Raji (cell line): ENCODE results near the gene NKX1-2.

Experiments
- POLR2A ChIP-seq: IDR thresholded peaks from 2 replicates; pipeline ENCODE4 v1.6.1; 2011; ENCODE audit warnings: low read depth, low read length, control low read depth; ENCODE audit not compliant: insufficient read depth

Gene NKX1-2

DNA sequence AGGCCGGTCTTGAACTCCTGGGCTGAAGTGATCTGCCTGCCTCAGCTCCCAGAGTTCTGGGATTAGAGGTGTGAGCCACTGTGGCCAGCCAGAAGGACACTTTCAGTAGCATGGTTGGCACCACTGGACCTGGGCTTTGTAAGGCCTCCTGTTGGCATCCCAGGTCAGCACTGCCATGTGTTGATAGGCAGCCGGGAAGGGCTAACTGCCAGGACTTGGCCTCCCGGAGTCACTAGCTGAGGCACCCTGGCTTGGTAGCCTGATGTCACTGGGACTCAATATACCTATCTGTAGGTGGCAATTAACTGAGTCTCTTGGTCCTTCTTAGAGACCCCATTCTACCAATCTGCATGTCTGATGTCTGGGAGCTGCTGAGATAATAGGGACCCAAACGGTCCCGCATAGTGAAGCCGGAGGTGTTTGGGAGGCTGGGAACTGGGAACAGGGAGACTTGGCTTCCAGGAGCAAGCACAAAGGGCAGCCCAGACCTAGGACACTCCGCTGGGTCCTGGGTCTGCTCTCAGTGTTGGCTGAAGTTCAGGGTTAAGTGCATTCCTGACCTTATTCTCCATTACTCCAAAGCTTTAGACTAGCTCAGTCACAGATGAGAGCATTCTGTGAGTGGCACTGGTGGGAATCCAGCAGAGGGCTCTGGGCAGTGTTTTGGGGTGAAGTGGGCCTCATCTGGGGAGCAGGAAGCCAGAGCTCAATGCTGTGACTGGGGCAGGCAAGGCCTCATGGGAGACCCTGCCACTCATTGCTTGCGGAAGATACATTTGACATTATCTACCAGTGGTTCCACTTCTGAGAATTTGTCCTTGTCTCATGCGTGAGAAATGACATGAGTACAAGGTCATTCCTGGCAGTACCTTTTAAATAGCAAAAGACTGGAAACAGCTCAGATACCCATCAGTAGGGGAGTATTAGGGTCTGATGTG is 14.5 kb upstream of the NKX1-2 start:
- TF ChIP-seq POLR2A = no peak

DNA sequence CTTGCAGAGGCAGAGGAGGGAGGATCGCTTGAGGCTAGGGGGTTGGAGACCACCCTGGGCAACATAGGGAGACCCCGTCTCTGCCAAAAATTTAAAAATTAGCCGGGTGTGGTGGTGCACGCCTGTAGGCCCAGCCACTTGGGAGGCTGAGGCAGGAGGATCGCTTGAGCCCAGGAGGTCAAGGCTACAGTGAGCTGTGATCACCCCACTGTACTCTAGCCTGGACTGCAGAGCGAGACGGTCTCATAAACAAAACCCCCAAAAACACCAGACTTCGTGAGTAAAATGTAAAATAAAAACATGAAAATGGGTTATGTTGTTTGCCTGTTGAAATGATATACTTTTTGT is 12.5 kb upstream of the NKX1-2 start:
- no peak for TF ChIP-seq POLR2A

DNA sequence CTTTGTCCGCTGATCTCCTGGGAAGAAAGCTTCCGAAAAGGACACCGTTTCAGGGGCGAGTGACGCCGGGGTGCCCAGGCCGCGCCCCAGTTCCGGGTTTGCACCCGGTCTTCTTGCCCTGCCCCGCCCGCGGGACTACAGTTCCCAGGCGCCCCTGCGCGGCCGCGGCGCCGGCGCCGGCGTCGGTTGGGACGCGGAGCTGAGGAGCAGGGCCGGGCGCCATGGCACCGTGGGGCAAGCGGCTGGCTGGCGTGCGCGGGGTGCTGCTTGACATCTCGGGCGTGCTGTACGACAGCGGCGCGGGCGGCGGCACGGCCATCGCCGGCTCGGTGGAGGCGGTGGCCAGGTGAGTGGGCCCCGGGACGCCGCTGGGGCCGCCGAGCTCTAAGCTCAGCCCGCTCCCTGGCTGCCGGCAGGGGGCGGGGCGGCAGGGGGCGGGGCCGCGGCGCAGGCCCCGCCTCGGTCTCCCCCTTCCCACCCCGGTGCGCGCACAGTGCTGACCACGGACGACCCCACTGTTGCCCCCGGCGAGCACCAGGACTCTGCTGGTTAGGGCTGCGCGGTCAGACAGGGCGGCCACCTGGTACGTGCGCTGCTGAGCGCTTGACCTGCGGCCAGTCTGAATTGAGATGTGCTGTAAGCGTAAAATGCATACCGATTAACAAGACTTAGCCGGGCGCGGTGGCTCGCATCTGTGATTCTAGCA is 12.0 kb upstream of the NKX1-2 start, which contains the start of gene LHPP:
LHPP (plus strand) TSS at position 182 of the 706 bp plus-strand sequence; CDS start at position 222, 40 bp downstream.
- peak; percentile 69 for TF ChIP-seq POLR2A

DNA sequence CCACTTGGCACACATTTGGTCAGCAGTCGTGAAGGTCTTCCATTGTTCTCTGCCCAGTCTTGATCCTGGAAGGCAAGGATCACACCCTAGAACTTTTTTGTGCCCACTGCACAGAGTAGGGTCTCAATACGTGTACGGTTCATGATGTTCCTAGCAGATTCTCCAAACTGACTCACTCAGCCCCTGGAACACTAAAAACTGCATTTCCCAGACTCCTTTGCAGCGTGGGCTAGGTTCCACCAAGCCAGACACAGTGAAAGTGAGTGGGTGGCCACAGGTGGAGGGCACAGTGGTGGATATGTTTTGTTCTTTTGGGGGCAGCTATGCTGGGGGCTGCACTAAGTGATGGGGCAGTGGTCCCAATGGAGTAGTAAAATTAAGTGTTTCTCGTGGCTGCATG is 10.3 kb upstream of the NKX1-2 start:
- TF ChIP-seq POLR2A = no peak

DNA sequence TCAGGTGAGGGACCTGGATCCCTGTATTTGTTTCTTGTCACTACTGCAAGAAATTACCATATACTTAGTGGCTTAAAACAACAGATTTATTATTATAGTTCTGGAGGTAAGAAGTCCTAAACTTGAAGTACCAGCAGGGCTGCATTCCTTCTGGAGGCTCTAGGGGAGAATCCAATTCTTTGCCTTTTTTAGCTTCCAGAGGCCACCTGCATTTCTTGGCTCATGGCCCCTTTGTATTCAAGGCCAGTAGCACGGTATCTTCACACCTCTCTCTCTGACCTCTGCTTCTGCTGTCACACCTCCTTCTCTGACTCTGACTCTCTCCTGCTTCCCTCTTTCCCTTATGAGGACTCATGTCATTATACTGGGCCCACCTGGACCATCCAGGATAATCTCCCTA is 9.6 kb upstream of the NKX1-2 start:
- no peak for TF ChIP-seq POLR2A

DNA sequence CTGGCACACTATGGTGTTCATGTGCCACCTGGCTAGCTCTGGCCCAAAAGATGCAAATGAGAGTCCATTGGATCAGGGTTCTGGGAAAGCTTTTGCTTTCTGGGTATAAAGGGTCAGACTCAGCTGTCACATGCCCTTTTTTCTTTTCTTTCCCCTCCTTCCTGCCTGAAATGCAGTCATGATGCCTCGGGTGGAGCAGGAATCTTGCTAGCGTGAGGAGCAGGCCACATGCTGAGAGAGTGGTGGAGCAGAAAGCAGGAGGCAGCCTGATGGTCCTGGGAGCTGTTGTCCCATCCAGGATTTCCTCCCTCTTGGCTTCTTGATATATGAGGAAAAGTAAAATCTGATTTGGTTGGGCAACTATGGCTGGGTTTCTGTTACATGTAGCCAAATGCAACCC is 9.1 kb upstream of the NKX1-2 start:
- no peak for TF ChIP-seq POLR2A

DNA sequence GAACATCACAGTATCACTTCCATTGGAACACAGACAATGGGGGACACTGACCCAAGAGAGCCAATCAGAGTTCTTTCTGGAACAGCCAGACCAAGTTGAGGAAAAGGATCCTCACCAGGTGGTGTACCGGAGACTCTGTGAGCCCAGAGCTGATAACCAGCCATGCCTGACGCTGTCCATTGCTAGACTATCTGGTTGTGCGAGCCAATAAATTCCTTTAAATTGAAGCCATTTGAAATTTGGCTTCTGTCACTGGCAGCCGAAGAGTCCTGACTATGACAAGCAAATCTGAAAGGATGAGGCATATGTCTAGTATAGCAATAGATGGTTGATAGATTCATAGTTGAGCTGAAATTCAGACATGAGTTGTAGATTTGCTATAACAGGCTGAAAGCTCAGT is 8.6 kb upstream of the NKX1-2 start:
- TF ChIP-seq POLR2A = no peak

DNA sequence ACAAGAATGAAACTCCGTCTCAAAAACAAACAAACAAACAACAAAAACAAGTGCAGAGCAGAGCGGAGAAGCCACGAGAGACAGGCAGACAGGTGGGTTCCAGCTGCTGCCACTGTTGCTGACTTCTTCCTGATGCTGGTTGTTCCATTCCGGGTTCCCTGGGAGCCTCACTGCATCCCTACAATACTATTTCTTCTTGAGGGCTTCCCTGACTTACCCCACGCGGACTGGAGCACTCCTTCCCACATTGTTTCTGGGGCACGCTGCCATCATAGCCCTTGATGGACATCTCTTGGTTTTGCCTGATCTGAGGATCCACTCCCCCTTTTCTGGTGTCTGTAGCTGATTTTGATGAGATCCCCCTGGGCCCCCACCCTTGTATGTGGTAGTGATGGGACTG is 5.6 kb upstream of the NKX1-2 start:
- no peak for TF ChIP-seq POLR2A

DNA sequence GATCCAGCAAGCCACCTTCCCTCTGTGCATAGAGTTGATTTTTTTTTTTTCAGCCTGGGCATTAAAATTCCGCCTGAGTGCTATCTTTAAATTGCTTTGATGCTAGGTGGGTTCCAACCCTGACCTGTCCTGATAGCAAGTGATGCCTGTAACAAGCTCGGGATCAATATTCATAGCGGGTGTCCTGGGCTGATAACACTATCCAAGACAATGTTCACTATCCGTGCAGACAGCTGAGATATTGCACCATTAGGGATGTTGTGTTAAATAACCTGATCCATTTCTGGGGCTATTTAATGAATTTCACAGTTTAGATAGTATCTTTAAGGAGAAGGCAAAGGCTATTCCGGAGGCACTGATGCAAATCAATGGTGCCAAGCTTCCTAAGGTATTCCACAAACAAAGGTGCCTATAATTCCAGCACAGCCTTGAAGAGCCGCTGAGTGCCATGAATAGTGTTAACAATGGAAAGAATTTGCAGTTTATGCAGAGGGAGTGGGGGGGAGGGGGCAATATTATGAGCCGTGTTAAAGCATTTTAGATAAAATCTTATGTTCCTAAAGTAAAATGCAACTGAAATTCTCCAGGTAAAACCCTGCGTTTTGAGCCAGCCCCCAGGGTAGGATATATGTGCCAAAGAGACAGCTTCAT is 4.2 kb upstream of the NKX1-2 start:
- no peak for TF ChIP-seq POLR2A

DNA sequence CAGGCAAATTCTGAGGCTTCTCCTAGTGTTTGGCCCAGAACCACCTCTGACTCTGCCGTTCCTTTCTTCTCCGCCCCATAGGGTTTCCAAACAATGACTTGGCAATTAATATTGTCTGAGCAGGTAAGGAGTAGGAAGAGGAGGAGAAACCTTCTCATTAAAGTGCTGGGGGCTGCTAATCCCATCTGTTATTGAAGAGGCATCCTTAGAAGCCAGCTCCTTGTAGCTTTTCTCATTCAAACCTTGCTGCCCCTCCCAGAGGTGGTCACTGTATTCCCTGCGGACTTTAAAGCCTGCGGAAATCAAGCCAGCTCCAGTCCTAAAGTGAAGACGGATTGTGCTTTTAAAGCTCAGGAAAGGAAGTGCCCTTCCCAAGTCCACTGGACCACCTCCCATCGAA is 1.4 kb upstream of the NKX1-2 start:
- TF ChIP-seq POLR2A = no peak

DNA sequence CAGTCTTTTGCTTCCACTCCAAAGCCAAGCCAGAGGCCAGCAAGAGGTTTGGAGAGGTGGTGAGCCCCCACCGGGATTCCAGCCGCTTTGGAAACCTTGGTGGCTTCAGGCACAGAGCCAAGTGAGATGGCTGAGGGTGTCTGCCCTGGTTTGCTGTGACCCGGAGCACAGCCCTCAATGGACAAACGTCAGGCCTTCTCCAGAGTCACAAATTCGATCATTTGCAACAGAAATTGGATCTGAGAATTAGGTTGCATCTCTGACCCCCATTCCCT is 885 bp upstream of the NKX1-2 start:
- TF ChIP-seq POLR2A = no peak

DNA sequence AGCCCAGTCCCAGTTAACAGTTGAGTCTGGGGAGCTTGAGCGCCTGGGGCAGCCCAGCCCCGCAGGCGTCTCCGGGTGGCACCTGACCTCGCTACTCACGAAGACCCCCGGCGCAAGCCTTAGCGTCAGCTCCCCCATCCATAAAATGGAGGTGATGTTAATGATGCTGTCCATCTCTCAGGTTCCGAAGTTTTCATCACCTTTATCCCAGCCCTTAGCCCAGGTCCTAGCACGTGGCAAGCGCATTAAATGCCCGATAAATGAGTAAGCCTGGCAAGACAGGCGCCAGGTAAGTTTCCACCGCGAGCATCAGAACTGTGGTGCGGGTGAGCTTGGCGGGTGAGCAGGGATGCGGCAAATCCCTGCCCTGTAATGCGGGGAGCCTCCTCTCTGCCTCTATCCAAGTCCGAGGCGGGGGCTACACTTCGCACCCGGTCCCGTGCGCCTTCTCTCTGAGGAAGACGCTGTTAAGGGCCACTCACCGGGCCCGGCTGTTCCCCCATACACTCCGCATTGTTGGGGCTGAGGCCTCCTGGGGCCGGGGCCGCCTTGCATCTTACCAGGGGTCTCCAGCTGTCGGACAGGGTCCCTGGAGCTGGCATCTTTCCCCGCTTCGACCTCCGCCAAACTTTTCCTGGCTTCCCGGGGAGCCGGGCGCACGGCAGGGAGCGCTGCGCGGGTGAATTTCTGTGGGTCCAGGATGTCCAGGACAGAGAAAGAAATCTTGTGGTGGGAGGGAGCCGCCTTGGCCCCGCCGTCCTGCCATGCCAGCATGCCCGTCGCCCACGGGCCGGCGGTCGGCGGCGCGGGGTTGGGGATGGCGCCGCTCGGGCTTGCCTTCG is 444 bp downstream of the NKX1-2 start:
- TF ChIP-seq POLR2A = no peak

DNA sequence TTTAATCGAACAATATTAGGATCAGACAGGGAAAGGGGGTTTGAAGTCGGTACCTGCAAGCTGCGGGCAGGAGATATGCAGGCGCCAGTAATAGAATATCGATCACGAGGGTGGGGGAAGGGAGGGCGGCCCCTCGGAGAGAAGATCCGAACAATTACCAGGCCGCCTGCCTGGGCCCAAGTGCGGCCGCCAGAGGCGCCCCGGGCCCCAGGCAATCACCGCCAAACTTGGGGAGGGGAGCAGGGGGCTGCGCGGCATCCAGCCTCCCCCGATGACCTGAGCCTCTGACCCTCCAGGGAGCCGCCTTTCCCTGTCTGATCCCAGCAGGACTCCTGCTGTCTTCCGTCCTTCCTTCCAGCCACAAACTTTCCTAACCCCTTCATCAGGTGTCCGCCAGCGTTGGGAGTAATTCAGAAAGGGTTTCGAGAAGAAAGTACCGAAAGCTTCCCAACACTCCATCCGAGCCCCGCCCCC is 1.1 kb downstream of the NKX1-2 start:
- TF ChIP-seq POLR2A = no peak

DNA sequence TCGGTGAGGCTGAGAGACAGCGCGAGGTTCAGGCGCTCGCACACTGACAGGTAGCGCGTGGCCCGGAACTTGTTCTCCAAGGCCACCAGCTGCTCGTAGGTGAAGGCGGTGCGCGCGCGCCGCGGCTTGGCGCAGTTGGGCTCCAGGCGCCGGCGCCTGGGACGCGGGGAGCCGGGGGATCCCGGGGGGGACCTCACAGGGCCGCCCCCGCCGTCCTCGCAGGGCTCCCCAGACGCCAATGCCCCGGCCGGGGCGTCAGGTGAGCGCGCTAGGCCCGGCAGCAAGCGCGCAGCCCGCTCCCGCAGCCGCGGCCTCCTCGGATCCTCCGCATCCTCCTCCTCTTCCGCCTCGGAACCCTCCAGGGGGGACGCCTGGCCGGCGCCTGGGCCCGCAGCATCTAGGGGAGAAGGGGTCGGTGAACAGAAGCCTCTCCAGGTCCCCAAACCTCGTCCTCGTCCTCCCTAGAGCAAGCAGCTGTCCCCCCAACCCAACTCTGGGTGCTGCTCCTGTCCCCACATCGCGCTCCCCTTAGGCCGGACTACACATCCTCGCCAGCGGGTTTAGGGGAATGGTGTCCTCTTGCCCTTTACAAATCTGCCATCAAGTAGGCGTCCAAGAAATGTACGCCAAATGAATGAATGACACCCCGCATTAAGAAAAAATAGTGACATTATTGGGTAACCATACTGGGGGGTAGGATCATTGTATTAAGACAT is 1.9 kb downstream of the NKX1-2 start:
- TF ChIP-seq POLR2A = no peak
